Central memory CD8-positive, alpha-beta T cell (primary cell): ENCODE measurements around the gene KAZN.

ENCODE experiments used
- ATAC-seq: fragments of 150-1000 bp; cut with Tn5 transposase; replicated peaks from 2 replicates; pipeline ENCODE4 v1.10.0; 2022; ENCODE audit warnings: mild to moderate bottlenecking, moderate FRiP score, moderate number of reproducible peaks; ENCODE audit not compliant: poor library complexity, severe bottlenecking; ENCODE audit errors: extremely low read depth
- DNase-seq, 2 donors: peaks; one replicate each; pipeline ENCODE4 v3.0.0; 2021; ENCODE audit warnings: low spot score in 2 of 2
- H3K27ac Mint-ChIP-seq: one replicate; pipeline ENCODE4 v1.8.0; 2022; ENCODE audit warnings: low read depth, mild to moderate bottlenecking, moderate library complexity, mixed read lengths
- H3K27me3 Mint-ChIP-seq: one replicate; pipeline ENCODE4 v1.8.0; 2022; ENCODE audit warnings: mixed read lengths
- H3K36me3 Mint-ChIP-seq: one replicate; pipeline ENCODE4 v1.8.0; 2022; ENCODE audit warnings: mild to moderate bottlenecking, moderate library complexity, mixed read lengths; ENCODE audit not compliant: insufficient read depth
- H3K4me1 Mint-ChIP-seq: one replicate; pipeline ENCODE4 v1.8.0; 2022; ENCODE audit warnings: mixed read lengths
- H3K4me3 Mint-ChIP-seq: one replicate; pipeline ENCODE4 v1.8.0; 2022; ENCODE audit warnings: mild to moderate bottlenecking, moderate library complexity, mixed read lengths
- H3K9me3 Mint-ChIP-seq: one replicate; pipeline ENCODE4 v1.8.0; 2022; ENCODE audit warnings: mixed read lengths

The KAZN gene

GRCh38 chr1:15023976-15024375 is 425.5 kb downstream of the KAZN start:
- no peaks in the 10 kb centered on the region for H3K36me3 Mint-ChIP-seq
- peaks cover 51% of the 10 kb centered on the region for H3K27me3 Mint-ChIP-seq
- H3K27ac Mint-ChIP-seq = no peak overlapping the region
- ATAC-seq = no peak
- no peaks in the 10 kb centered on the region for H3K4me1 Mint-ChIP-seq
- no peak for DNase-seq
- H3K4me3 Mint-ChIP-seq = no peak overlapping the region
- H3K9me3 Mint-ChIP-seq = no peaks in the 10 kb centered on the region

DNA sequence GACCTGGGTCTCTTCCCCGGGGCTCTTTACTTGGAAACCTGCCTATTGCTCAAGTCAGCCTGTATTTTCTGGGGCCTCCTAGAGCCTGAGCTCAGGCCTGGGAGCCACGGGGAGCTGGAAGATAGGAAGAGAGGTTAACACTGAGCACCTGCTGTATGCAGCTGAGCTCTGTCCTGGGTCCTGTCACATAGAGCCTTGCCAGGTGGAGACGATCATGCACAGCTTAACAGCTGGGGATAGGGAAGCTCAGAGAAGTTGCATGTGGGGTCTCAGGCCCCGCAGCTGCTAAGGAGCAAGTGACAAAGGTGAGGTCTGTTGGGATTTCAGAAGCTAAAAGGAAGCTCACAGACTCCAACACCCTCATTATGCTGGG is 427.6 kb downstream of the KAZN start:
- ATAC-seq = no peak
- peaks cover 50% of the 10 kb centered on the region for H3K27me3 Mint-ChIP-seq

DNA sequence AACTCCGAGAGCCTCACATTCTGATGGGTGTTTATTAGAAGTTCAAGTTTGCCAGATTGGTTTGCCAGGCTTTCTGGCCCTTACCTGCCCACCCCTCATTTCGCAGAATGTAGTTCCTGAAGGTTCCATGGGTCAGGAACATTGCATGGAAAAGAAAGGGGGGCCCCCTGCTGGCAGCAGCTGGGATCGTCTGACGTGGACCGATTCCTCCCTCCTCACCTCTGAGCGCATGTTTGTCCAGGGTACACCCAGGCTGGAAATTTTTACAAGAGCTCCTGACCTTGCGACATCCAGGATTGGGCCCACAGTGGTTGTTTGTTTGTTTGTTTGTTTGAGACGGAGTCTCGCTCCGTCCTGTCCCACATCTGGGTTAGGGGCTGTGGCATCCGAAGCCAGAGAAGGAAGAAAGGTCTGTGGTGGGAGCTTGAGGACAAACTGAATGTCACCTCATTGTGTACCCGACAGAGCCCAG is 429.1 kb downstream of the KAZN start:
- DNase-seq = no peak
- H3K27me3 Mint-ChIP-seq = peaks cover 44% of the 10 kb centered on the region
- H3K4me3 Mint-ChIP-seq = no peak overlapping the region
- no peak for ATAC-seq
- H3K27ac Mint-ChIP-seq = no peak overlapping the region
- H3K36me3 Mint-ChIP-seq = no peaks in the 10 kb centered on the region
- H3K4me1 Mint-ChIP-seq = no peaks in the 10 kb centered on the region
- H3K9me3 Mint-ChIP-seq = no peaks in the 10 kb centered on the region

More for the DNA sequence above, 427.6 kb downstream of the KAZN start:
- H3K36me3 Mint-ChIP-seq = no peaks in the 10 kb centered on the region
- no peaks in the 10 kb centered on the region for H3K4me1 Mint-ChIP-seq
- H3K27ac Mint-ChIP-seq = no peak overlapping the region
- no peaks in the 10 kb centered on the region for H3K9me3 Mint-ChIP-seq
- no peak overlapping the region for H3K4me3 Mint-ChIP-seq
- DNase-seq = no peak

DNA sequence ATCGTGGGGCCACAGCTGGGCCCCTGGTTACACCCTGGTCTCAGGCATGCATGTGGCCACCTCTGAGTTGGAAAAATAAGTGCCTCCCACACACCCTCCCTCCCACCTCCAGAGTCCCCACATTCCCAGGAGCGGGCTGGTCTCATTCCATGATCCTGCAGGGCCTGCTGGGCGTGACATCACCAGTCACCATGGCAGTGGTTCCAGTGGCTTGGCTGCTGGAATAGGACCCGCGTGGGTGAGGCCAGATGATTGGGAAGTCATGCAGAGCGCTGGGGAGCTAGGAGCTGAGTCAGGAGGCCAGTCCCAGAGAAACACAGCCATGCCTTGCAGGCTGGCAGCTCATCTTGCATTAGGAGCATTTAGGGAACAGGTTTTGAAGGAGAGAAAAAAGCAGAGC is 429.6 kb downstream of the KAZN start:
- Mint-ChIP-seq H3K4me3 (no peak overlapping the region), H3K4me1 (no peaks in the 10 kb centered on the region), H3K9me3 (no peaks in the 10 kb centered on the region), H3K36me3 (no peaks in the 10 kb centered on the region), H3K27me3 (peaks cover 39% of the 10 kb centered on the region), H3K27ac (no peak overlapping the region)
- ATAC-seq (no peak), DNase-seq (no peak)

DNA sequence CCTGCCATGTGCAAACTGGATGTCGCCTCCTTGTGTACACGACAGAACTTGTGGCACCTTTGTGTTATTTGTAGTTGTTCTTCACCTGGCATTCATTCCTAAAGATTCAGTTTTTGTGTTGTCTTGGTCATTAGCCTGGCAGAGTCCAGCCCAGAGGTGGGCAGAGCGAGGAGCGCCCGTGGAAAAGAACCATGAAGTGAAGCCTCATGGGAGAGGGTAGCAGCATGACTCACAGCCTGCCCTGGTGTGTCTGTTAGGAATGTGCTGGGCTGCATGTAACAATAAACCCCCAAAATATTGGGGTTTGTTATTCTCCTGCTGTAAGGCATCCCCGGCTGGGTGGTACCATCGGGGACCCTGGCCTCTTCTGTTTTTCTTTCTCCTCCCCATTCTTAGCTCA is 430.1 kb downstream of the KAZN start:
- no peak for DNase-seq
- Mint-ChIP-seq H3K27ac (no peak overlapping the region), H3K9me3 (no peaks in the 10 kb centered on the region), H3K4me1 (peaks cover 3% of the 10 kb centered on the region), H3K36me3 (no peaks in the 10 kb centered on the region), H3K4me3 (no peak overlapping the region), H3K27me3 (peaks cover 34% of the 10 kb centered on the region)
- ATAC-seq = no peak

DNA sequence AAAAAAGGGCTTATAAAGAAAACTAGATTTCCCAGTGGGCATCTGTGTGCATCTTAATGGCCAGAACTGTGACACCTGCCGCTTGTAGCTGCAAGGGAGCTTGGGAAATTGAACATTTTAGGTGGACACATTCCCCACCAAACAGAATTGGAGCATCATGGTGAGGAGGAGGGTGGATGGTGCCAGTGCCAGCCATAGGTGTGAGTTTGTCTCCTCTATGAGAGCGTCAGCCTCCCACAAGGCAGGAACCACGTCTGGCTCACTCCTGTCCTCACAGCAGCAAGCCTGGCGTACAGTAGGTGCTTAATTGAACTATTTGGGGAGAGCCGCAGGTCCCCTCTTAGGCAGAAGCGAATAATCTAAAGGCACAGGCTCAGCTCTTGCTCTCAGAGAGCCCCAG is 430.6 kb downstream of the KAZN start:
- Mint-ChIP-seq H3K4me1 (peaks cover 7% of the 10 kb centered on the region), H3K27me3 (peaks cover 29% of the 10 kb centered on the region), H3K9me3 (no peaks in the 10 kb centered on the region), H3K27ac (no peak overlapping the region), H3K36me3 (no peaks in the 10 kb centered on the region), H3K4me3 (no peak overlapping the region)
- ATAC-seq (no peak), DNase-seq (no peak)

- Mint-ChIP-seq H3K36me3 (no peaks in the 10 kb centered on the region), H3K27ac (no peak overlapping the region), H3K27me3 (peaks cover 26% of the 10 kb centered on the region), H3K4me1 (peaks cover 10% of the 10 kb centered on the region), H3K4me3 (no peak overlapping the region), H3K9me3 (no peaks in the 10 kb centered on the region)
- no peak for ATAC-seq
- no peak for DNase-seq
Measured at GRCh38 chr1:15029786-15030185, 431.3 kb downstream of the KAZN start.

GRCh38 chr1:15031251-15031933 is 432.9 kb downstream of the KAZN start:
- Mint-ChIP-seq H3K9me3 (no peaks in the 10 kb centered on the region), H3K4me1 (peaks cover 10% of the 10 kb centered on the region), H3K36me3 (no peaks in the 10 kb centered on the region), H3K27me3 (peaks cover 26% of the 10 kb centered on the region), H3K27ac (no peak overlapping the region), H3K4me3 (no peak overlapping the region)
- ATAC-seq (no peak), DNase-seq (no peak)

DNA sequence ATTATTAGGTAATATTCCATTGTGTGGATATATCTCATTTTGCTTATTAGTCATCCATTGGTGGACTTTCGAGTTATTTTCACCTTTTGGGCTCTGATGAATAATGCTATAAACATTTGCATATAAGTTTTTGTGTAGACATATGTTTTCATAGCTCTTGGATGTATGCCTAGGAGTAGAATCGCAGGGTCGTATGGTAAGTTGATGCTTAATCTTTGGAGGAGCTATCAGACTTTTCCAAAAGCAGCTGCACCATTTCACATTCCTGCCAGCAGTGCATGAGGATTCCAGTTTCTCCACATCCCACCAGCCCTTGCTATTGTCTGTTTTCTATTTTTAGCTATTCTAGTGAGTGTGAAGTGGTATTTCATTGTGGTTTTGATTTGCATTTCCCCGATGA is 434.8 kb downstream of the KAZN start:
- Mint-ChIP-seq H3K27me3 (peaks cover 26% of the 10 kb centered on the region), H3K9me3 (no peaks in the 10 kb centered on the region), H3K4me1 (peaks cover 10% of the 10 kb centered on the region), H3K36me3 (no peaks in the 10 kb centered on the region), H3K4me3 (no peak overlapping the region), H3K27ac (no peak overlapping the region)
- ATAC-seq (no peak), DNase-seq (no peak)

DNA sequence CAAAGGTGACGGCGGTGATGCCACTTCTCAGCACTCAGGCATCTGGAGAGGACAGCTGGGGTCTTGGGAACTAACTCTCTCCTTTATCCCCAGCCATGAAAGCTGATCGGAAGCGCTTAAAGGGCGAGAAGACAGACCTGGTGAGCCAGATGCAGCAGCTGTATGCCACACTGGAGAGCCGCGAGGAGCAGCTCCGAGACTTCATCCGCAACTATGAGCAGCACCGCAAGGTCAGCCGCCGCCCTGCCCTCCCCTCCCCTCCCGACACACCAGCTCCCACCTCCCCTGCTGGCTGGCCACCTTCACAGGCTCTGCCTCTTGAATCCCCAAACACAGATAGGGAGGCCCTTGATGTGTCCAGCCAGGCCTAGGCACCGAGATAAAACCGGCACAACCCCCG is 436.2 kb downstream of the KAZN start:
- ATAC-seq (no peak), DNase-seq (no peak)
- Mint-ChIP-seq H3K4me3 (no peak overlapping the region), H3K9me3 (no peaks in the 10 kb centered on the region), H3K4me1 (peaks cover 10% of the 10 kb centered on the region), H3K36me3 (no peaks in the 10 kb centered on the region), H3K27ac (no peak overlapping the region), H3K27me3 (peaks cover 13% of the 10 kb centered on the region)

GRCh38 chr1:15035236-15035635 is 436.8 kb downstream of the KAZN start:
- Mint-ChIP-seq H3K4me3 (no peak overlapping the region), H3K9me3 (no peaks in the 10 kb centered on the region), H3K4me1 (peaks cover 10% of the 10 kb centered on the region), H3K36me3 (no peaks in the 10 kb centered on the region), H3K27ac (no peak overlapping the region), H3K27me3 (peaks cover 11% of the 10 kb centered on the region)
- DNase-seq = no peak
- ATAC-seq = no peak

- Mint-ChIP-seq H3K4me1 (peaks cover 10% of the 10 kb centered on the region), H3K9me3 (no peaks in the 10 kb centered on the region), H3K36me3 (no peaks in the 10 kb centered on the region), H3K27ac (no peak overlapping the region), H3K4me3 (no peak overlapping the region), H3K27me3 (peaks cover 8% of the 10 kb centered on the region)
- DNase-seq = no peak
- ATAC-seq = no peak
Measured at GRCh38 chr1:15036101-15036500, 437.6 kb downstream of the KAZN start.

DNA sequence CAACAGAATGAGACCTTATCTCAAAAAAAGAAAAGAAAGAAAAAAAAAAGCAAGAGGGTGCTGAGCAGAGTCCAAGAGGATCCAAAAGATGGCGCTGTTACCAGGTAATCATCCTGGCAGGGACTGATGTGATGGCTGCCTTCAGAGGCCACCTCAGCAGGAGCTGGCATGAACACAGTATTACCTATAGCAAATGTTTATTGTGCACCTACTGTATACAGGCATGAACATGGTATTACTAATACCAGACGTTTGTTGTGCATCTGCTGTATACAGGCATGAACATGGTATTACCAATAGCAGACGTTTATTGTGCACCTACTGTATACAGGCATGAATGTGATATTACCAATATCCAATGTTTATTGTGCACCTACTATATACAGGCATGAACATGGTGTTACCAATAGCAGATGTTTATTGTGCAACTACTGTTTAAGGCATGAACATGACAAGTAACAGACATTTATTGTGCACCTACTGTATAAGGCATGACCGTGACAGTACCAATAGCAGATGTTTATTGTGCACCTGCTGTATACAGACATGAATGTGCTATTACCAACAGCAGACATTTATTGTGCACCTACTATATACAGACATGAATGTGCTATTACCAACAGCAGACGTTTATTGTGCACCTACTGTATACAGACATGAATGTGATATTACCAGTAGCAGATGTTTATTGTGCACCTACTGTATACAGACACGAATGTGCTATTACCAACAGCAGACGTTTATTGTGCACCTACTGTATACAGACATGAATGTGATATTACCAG is 439.9 kb downstream of the KAZN start:
- no peak for DNase-seq
- no peaks in the 10 kb centered on the region for H3K27me3 Mint-ChIP-seq
- no peak overlapping the region for H3K4me3 Mint-ChIP-seq
- no peak overlapping the region for H3K27ac Mint-ChIP-seq
- H3K36me3 Mint-ChIP-seq = no peaks in the 10 kb centered on the region
- no peak for ATAC-seq
- no peaks in the 10 kb centered on the region for H3K9me3 Mint-ChIP-seq
- H3K4me1 Mint-ChIP-seq = peaks cover 9% of the 10 kb centered on the region
